Measurements from ENCODE around the gene GXYLT1. TPM values are rescaled to one million over a fixed set of nuclear protein-coding genes. Genes with fewer than 3 reads are reported as not detected.
A peak's percentile ranks its signal among the peaks of the same experiment; 100 is the strongest.

The GXYLT1 gene
- total and polyA plus RNA-seq, 2 of the 13 experiments (the other 11 are each of a cell fraction or from before 2014, with no cell fraction given): 7.8 to 17.0 TPM

DNA sequence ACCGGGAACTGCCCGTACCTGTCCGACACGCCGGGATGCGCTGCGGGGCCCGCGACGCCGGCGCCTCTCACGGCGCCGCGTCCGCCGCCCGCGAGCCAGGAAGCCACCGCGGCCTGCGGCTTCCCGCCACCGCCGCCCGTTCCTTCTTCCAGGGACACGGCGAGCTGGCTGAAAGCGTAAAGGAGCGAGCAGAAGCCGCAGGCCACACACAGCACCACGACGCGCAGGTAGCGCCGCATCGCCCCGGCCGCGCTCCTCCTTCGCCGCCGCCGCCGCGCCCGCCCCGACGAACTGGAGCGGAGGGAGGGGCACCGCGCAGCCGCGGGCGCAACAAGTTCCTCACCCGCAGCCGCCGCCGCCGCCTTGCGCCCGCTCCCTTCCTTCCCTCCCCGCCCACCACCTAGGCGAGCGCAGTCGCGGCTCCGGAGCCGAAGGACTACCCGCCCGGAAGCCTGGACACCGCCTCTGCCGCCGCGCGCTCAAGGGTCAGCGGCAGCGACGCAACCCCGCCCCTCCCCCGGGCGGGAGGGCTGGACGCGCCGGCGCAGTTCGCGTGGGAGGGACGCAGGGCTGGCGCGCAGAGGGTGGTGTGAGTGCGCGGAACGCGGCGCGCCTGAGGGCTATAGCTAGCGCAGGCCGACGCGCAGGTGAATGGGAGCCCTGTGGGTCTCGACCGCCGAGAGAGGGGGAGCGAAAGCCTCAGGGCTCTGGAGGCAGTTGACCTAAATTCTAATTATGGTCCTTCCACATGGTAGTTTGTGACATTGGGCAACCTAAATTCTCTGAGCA, at the start of gene GXYLT1 (continued):
- TF ChIP-seq, protein P1, sequence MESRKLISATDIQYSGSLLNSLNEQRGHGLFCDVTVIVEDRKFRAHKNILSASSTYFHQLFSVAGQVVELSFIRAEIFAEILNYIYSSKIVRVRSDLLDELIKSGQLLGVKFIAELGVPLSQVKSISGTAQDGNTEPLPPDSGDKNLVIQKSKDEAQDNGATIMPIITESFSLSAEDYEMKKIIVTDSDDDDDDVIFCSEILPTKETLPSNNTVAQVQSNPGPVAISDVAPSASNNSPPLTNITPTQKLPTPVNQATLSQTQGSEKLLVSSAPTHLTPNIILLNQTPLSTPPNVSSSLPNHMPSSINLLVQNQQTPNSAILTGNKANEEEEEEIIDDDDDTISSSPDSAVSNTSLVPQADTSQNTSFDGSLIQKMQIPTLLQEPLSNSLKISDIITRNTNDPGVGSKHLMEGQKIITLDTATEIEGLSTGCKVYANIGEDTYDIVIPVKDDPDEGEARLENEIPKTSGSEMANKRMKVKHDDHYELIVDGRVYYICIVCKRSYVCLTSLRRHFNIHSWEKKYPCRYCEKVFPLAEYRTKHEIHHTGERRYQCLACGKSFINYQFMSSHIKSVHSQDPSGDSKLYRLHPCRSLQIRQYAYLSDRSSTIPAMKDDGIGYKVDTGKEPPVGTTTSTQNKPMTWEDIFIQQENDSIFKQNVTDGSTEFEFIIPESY (CRISPR knock-in tag; IDR thresholded peaks at IDR 0.05): peak; percentile 27; the same call in 1 of the 2 replicates
- TF ChIP-seq, protein P2, sequence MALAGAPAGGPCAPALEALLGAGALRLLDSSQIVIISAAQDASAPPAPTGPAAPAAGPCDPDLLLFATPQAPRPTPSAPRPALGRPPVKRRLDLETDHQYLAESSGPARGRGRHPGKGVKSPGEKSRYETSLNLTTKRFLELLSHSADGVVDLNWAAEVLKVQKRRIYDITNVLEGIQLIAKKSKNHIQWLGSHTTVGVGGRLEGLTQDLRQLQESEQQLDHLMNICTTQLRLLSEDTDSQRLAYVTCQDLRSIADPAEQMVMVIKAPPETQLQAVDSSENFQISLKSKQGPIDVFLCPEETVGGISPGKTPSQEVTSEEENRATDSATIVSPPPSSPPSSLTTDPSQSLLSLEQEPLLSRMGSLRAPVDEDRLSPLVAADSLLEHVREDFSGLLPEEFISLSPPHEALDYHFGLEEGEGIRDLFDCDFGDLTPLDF (CRISPR knock-in tag; IDR thresholded peaks at IDR 0.05): peak; percentile 89
- TF ChIP-seq, protein P3, sequence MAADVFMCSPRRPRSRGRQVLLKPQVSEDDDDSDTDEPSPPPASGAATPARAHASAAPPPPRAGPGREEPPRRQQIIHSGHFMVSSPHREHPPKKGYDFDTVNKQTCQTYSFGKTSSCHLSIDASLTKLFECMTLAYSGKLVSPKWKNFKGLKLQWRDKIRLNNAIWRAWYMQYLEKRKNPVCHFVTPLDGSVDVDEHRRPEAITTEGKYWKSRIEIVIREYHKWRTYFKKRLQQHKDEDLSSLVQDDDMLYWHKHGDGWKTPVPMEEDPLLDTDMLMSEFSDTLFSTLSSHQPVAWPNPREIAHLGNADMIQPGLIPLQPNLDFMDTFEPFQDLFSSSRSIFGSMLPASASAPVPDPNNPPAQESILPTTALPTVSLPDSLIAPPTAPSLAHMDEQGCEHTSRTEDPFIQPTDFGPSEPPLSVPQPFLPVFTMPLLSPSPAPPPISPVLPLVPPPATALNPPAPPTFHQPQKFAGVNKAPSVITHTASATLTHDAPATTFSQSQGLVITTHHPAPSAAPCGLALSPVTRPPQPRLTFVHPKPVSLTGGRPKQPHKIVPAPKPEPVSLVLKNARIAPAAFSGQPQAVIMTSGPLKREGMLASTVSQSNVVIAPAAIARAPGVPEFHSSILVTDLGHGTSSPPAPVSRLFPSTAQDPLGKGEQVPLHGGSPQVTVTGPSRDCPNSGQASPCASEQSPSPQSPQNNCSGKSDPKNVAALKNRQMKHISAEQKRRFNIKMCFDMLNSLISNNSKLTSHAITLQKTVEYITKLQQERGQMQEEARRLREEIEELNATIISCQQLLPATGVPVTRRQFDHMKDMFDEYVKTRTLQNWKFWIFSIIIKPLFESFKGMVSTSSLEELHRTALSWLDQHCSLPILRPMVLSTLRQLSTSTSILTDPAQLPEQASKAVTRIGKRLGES (CRISPR knock-in tag; IDR thresholded peaks at IDR 0.05; ENCODE audit: borderline replicate concordance): no peak
- no peak for TF ChIP-seq MAF1 (CRISPR knock-in tag; IDR thresholded peaks at IDR 0.05; ENCODE audit: borderline replicate concordance)
- TF ChIP-seq, protein P4, sequence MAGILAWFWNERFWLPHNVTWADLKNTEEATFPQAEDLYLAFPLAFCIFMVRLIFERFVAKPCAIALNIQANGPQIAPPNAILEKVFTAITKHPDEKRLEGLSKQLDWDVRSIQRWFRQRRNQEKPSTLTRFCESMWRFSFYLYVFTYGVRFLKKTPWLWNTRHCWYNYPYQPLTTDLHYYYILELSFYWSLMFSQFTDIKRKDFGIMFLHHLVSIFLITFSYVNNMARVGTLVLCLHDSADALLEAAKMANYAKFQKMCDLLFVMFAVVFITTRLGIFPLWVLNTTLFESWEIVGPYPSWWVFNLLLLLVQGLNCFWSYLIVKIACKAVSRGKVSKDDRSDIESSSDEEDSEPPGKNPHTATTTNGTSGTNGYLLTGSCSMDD (CRISPR knock-in tag; IDR thresholded peaks at IDR 0.05): no peak
- peak; percentile 85; the same call in 1 of the 2 replicates for TF ChIP-seq HES4 (CRISPR knock-in tag; IDR thresholded peaks at IDR 0.05; ENCODE audit: borderline replicate concordance)
- peak; percentile 56; the same call in 1 of the 2 replicates for TF ChIP-seq SIN3A (IDR thresholded peaks at IDR 0.05; ENCODE audit: borderline replicate concordance, low read depth, low read length)
- TF ChIP-seq ZNF235 (CRISPR knock-in tag; IDR thresholded peaks at IDR 0.05; ENCODE audit: borderline replicate concordance): no peak
- TF ChIP-seq POLR2A (IDR thresholded peaks at IDR 0.05; ENCODE audit: insufficient read depth in 1 of 2, low read depth in 2 of 2, low read length in 2 of 2): peak; percentile 78 to 79
- no peak for TF ChIP-seq HOXA7 (CRISPR knock-in tag; IDR thresholded peaks at IDR 0.05)
- peak; percentile 73; the same call in 1 of the 2 replicates for TF ChIP-seq IRF2 (CRISPR knock-in tag; IDR thresholded peaks at IDR 0.05)
- TF ChIP-seq MYC (CRISPR knock-in tag; IDR thresholded peaks at IDR 0.05; ENCODE audit: borderline replicate concordance): peak; percentile 85
- TF ChIP-seq HMGA1 (CRISPR knock-in tag; conservative IDR thresholded peaks at IDR 0.05): no peak
- no peak for TF ChIP-seq ZNF670 (CRISPR knock-in tag; IDR thresholded peaks at IDR 0.05; ENCODE audit: borderline replicate concordance)
- peak; percentile 83 for TF ChIP-seq ZNF543 (CRISPR knock-in tag; IDR thresholded peaks at IDR 0.05)
- TF ChIP-seq ZNF143 (CRISPR knock-in tag; IDR thresholded peaks at IDR 0.05): no peak
- no peak; the same call in 1 of the 2 replicates for TF ChIP-seq NAIF1 (CRISPR knock-in tag; IDR thresholded peaks at IDR 0.05; ENCODE audit: borderline replicate concordance)
- no peak for TF ChIP-seq ZNF121 (CRISPR knock-in tag; IDR thresholded peaks at IDR 0.05)
- peak; percentile 36; the same call in 1 of the 2 replicates for TF ChIP-seq IRX3 (CRISPR knock-in tag; IDR thresholded peaks at IDR 0.05; ENCODE audit: borderline replicate concordance, low read depth)
- TF ChIP-seq ZSCAN29 (CRISPR knock-in tag; conservative IDR thresholded peaks at IDR 0.05): peak; percentile 89
- peak; percentile 85; the same call in 1 of the 2 replicates for TF ChIP-seq ZNF343 (CRISPR knock-in tag; IDR thresholded peaks at IDR 0.05)
- peak; percentile 90 for TF ChIP-seq ZNF274 (CRISPR knock-in tag; IDR thresholded peaks at IDR 0.05)
- TF ChIP-seq ZNF746 (CRISPR knock-in tag; IDR thresholded peaks at IDR 0.05): peak; percentile 73

Measured in HepG2 (cell line).